RWPE2 (cell line): ENCODE results near the gene LENEP.

Experiments
- ATAC-seq: fragments of 200-7000 bp; cut with Tn5 transposase; 3 replicates; pipeline ENCODE4 v1.9.1; 2021; ENCODE audit warnings: low read depth
- DNase-seq: peaks from one replicate; pipeline ENCODE4 v3.0.0-alpha.2; 2020; ENCODE audit warnings: low spot score
- H3K27ac ChIP-seq: fragments of 450-650 bp; 2 replicates; pipeline ENCODE4 v1.5.1; 2017; ENCODE audit warnings: mild to moderate bottlenecking; ENCODE audit not compliant: poor library complexity, severe bottlenecking
- H3K27me3 ChIP-seq: fragments of 250-450 bp; sonication (Bioruptor Pico); 2 replicates; pipeline ENCODE4 v1.5.1; 2021; ENCODE audit warnings: mild to moderate bottlenecking, moderate library complexity; ENCODE audit not compliant: insufficient read depth, poor library complexity, severe bottlenecking
- H3K36me3 ChIP-seq: fragments of 250-450 bp; sonication (Bioruptor Pico); 2 replicates; pipeline ENCODE4 v1.5.1; 2020; ENCODE audit warnings: low read depth, mild to moderate bottlenecking, moderate library complexity
- H3K4me1 ChIP-seq: fragments of 250-450 bp; sonication (Bioruptor Pico); 2 replicates; pipeline ENCODE4 v1.5.1; 2021; ENCODE audit warnings: mild to moderate bottlenecking, moderate library complexity; ENCODE audit not compliant: insufficient read depth, poor library complexity, severe bottlenecking
- H3K4me3 ChIP-seq: fragments of 250-450 bp; sonication (Bioruptor Pico); 2 replicates; pipeline ENCODE4 v1.5.1; 2021; ENCODE audit warnings: mild to moderate bottlenecking, moderate library complexity; ENCODE audit not compliant: severe bottlenecking
- H3K9me3 ChIP-seq: fragments of 250-450 bp; sonication (Bioruptor Pico); 2 replicates; pipeline ENCODE4 v1.5.1; 2021; ENCODE audit warnings: mild to moderate bottlenecking, moderate library complexity; ENCODE audit not compliant: severe bottlenecking
- CTCF ChIP-seq: fragments of 450-650 bp; IDR thresholded peaks from one replicate; pipeline ENCODE4 v1.5.1; 2017; ENCODE audit warnings: mild to moderate bottlenecking, moderate library complexity; ENCODE audit not compliant: poor library complexity, severe bottlenecking

The LENEP gene

GRCh38 chr1:155043793-155044192, 50.4 kb downstream of the LENEP start:
- H3K27ac ChIP-seq = no peak overlapping the region
- H3K9me3 ChIP-seq = no peaks in the 10 kb centered on the region
- no peaks in the 10 kb centered on the region for H3K27me3 ChIP-seq
- H3K4me1 ChIP-seq = peaks cover 13% of the 10 kb centered on the region
- H3K4me3 ChIP-seq = no peak overlapping the region
- H3K36me3 ChIP-seq = no peaks in the 10 kb centered on the region
- DNase-seq (no peak), ATAC-seq (no peak)
- TF ChIP-seq CTCF = no peak
